IPS-20b (cell line): ENCODE results near the gene ENOX1.

Experiments
- H3K27ac ChIP-seq: one replicate; pipeline ENCODE4 v1.5.1; 2013; ENCODE audit warnings: low read length
- H3K27me3 ChIP-seq: 2 replicates; pipeline ENCODE4 v1.6.1; 2013; ENCODE audit warnings: mild to moderate bottlenecking, low read length, inconsistent platforms; ENCODE audit not compliant: insufficient read depth
- H3K36me3 ChIP-seq: 2 replicates; pipeline ENCODE4 v1.6.1; 2013; ENCODE audit warnings: low read depth, mild to moderate bottlenecking, inconsistent platforms, low read length, moderate library complexity; ENCODE audit not compliant: insufficient read depth
- H3K4me1 ChIP-seq: 2 replicates; pipeline ENCODE4 v1.6.1; 2013; ENCODE audit warnings: mild to moderate bottlenecking, control low read depth, inconsistent platforms, low read length, moderate library complexity; ENCODE audit not compliant: insufficient read depth
- H3K4me3 ChIP-seq: 2 replicates; pipeline ENCODE4 v1.5.1; 2013; ENCODE audit warnings: mild to moderate bottlenecking, low read length, inconsistent platforms
- H3K9ac ChIP-seq: 2 replicates; pipeline ENCODE4 v1.6.1; 2013; ENCODE audit warnings: low read depth, mild to moderate bottlenecking, inconsistent platforms, low read length, moderate library complexity
- H3K9me3 ChIP-seq: 2 replicates; pipeline ENCODE4 v1.6.1; 2013; ENCODE audit warnings: mild to moderate bottlenecking, low read depth, low read length, inconsistent platforms; ENCODE audit not compliant: insufficient read depth

Gene ENOX1

GRCh38 chr13:43732726-43733125 lies 54.0 kb downstream of the ENOX1 start:
- Histone ChIP-seq H3K4me1 (no peaks in the 10 kb centered on the region), H3K9me3 (no peaks in the 10 kb centered on the region), H3K27ac (no peak overlapping the region), H3K4me3 (no peak overlapping the region), H3K9ac (no peak overlapping the region), H3K27me3 (no peaks in the 10 kb centered on the region), H3K36me3 (no peaks in the 10 kb centered on the region)

GRCh38 chr13:43731296-43731695 lies 55.5 kb downstream of the ENOX1 start:
- no peak overlapping the region for H3K27ac ChIP-seq

GRCh38 chr13:43730642-43731041 lies 56.1 kb downstream of the ENOX1 start:
- no peaks in the 10 kb centered on the region for H3K36me3 ChIP-seq
- no peaks in the 10 kb centered on the region for H3K4me1 ChIP-seq
- no peaks in the 10 kb centered on the region for H3K9me3 ChIP-seq
- no peak overlapping the region for H3K9ac ChIP-seq
- no peak overlapping the region for H3K27ac ChIP-seq
- H3K27me3 ChIP-seq = no peaks in the 10 kb centered on the region
- no peak overlapping the region for H3K4me3 ChIP-seq

More at GRCh38 chr13:43731296-43731695, 55.5 kb downstream of the ENOX1 start:
- Histone ChIP-seq H3K27me3 (no peaks in the 10 kb centered on the region), H3K36me3 (no peaks in the 10 kb centered on the region), H3K9ac (no peak overlapping the region), H3K4me1 (no peaks in the 10 kb centered on the region), H3K4me3 (no peak overlapping the region), H3K9me3 (no peaks in the 10 kb centered on the region)

GRCh38 chr13:43728421-43728820 lies 58.4 kb downstream of the ENOX1 start:
- Histone ChIP-seq H3K9me3 (no peaks in the 10 kb centered on the region), H3K4me1 (no peaks in the 10 kb centered on the region), H3K9ac (no peak overlapping the region), H3K27ac (no peak overlapping the region), H3K4me3 (no peak overlapping the region), H3K27me3 (no peaks in the 10 kb centered on the region), H3K36me3 (no peaks in the 10 kb centered on the region)

- H3K4me3 ChIP-seq = no peak overlapping the region
- no peaks in the 10 kb centered on the region for H3K9me3 ChIP-seq
- no peak overlapping the region for H3K27ac ChIP-seq
- no peaks in the 10 kb centered on the region for H3K36me3 ChIP-seq
- no peak overlapping the region for H3K9ac ChIP-seq
- no peaks in the 10 kb centered on the region for H3K27me3 ChIP-seq
- H3K4me1 ChIP-seq = no peaks in the 10 kb centered on the region
These were observed 58.9 kb downstream of the ENOX1 start for GRCh38 chr13:43727856-43728255.

GRCh38 chr13:43725460-43725859 lies 61.3 kb downstream of the ENOX1 start:
- Histone ChIP-seq H3K36me3 (no peaks in the 10 kb centered on the region), H3K27me3 (no peaks in the 10 kb centered on the region), H3K4me3 (no peak overlapping the region), H3K9me3 (no peaks in the 10 kb centered on the region), H3K4me1 (no peaks in the 10 kb centered on the region), H3K27ac (no peak overlapping the region), H3K9ac (no peak overlapping the region)

- Histone ChIP-seq H3K4me3 (no peak overlapping the region), H3K4me1 (no peaks in the 10 kb centered on the region), H3K27ac (no peak overlapping the region), H3K36me3 (no peaks in the 10 kb centered on the region), H3K9me3 (peaks cover 10% of the 10 kb centered on the region; the same call in 1 of the 2 replicates), H3K27me3 (no peaks in the 10 kb centered on the region), H3K9ac (no peak overlapping the region)
These were observed 65.9 kb downstream of the ENOX1 start for GRCh38 chr13:43720780-43721397.

- H3K9ac ChIP-seq = no peak overlapping the region
- H3K27me3 ChIP-seq = no peaks in the 10 kb centered on the region
- no peaks in the 10 kb centered on the region for H3K36me3 ChIP-seq
- H3K4me3 ChIP-seq = no peak overlapping the region
- H3K4me1 ChIP-seq = peaks cover 10% of the 10 kb centered on the region
- no peak overlapping the region for H3K27ac ChIP-seq
- no peaks in the 10 kb centered on the region for H3K9me3 ChIP-seq
These were observed 88.0 kb downstream of the ENOX1 start for GRCh38 chr13:43698758-43699157.

GRCh38 chr13:43698009-43698408 lies 88.8 kb downstream of the ENOX1 start:
- no peaks in the 10 kb centered on the region for H3K9me3 ChIP-seq
- H3K4me1 ChIP-seq = peaks cover 16% of the 10 kb centered on the region
- no peak overlapping the region for H3K27ac ChIP-seq
- no peaks in the 10 kb centered on the region for H3K36me3 ChIP-seq
- no peak overlapping the region for H3K4me3 ChIP-seq
- no peak overlapping the region for H3K9ac ChIP-seq
- H3K27me3 ChIP-seq = no peaks in the 10 kb centered on the region

GRCh38 chr13:43697323-43697722 lies 89.4 kb downstream of the ENOX1 start:
- H3K27ac ChIP-seq = no peak overlapping the region
- H3K4me3 ChIP-seq = no peak overlapping the region
- no peaks in the 10 kb centered on the region for H3K36me3 ChIP-seq
- no peak overlapping the region for H3K9ac ChIP-seq
- peaks cover 16% of the 10 kb centered on the region for H3K4me1 ChIP-seq
- H3K27me3 ChIP-seq = no peaks in the 10 kb centered on the region
- H3K9me3 ChIP-seq = no peaks in the 10 kb centered on the region

GRCh38 chr13:43694146-43694664 lies 92.6 kb downstream of the ENOX1 start:
- Histone ChIP-seq H3K4me3 (no peak overlapping the region), H3K4me1 (peaks cover 16% of the 10 kb centered on the region), H3K9me3 (no peaks in the 10 kb centered on the region), H3K27me3 (no peaks in the 10 kb centered on the region), H3K27ac (no peak overlapping the region), H3K36me3 (no peaks in the 10 kb centered on the region), H3K9ac (no peak overlapping the region)

- Histone ChIP-seq H3K27me3 (no peaks in the 10 kb centered on the region), H3K4me3 (0 out of 2 replicates have a peak overlapping the region, but pooled peaks have one; percentile 27), H3K27ac (no peak overlapping the region), H3K9me3 (no peaks in the 10 kb centered on the region), H3K36me3 (no peaks in the 10 kb centered on the region), H3K4me1 (peaks cover 16% of the 10 kb centered on the region), H3K9ac (no peak overlapping the region)
These were observed 93.1 kb downstream of the ENOX1 start for GRCh38 chr13:43693639-43694038.
